C4-2B (cell line): ENCODE data around the gene GID8.

Source experiments
- ZFX ChIP-seq: fragments of 450-650 bp; IDR thresholded peaks from 2 replicates; pipeline ENCODE4 v1.6.1; 2017
- TF ChIP-seq, protein P1 (sequence below): fragments of 450-650 bp; conservative IDR thresholded peaks from 2 replicates; pipeline ENCODE4 v1.5.1; 2017; ENCODE audit warnings: mild to moderate bottlenecking

DNA sequence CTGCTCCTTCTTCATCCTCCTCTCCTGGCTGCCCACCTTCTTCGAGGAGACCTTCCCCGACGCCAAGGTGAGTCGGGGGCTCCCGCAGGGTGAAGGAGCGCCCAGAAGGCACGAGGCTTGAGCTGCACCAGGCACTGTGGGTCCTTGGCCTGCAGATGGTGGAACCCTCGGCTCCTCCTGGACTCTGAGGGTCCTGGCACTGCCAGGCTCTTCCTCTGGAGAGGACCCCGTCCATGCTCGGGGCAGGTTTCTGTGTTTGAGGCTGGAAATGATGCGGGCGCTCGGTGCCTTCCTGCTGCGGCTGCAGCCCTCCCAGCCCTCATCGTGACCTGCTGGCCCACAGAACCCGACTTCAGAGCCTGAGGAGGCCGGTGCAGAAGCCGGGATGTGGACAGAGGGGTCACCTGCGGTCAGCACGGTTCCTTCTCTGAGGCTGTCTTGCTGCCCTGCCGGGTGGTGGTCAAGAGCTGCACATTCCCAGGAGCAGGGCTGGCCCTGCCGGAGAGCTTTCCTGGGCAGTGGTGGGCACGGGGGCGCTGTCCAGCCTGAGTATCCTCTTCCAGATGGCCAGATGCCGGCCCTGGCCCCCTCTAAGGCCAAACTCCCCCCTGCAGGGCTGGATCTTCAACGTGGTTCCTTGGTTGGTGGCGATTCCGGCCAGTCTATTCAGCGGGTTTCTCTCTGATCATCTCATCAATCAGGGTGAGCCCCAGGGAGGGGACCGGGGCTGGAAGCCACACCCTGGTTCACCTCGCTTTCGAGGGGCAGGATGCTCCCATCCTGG, 25.9 kb downstream of the GID8 start:
- TF ChIP-seq, protein P1, sequence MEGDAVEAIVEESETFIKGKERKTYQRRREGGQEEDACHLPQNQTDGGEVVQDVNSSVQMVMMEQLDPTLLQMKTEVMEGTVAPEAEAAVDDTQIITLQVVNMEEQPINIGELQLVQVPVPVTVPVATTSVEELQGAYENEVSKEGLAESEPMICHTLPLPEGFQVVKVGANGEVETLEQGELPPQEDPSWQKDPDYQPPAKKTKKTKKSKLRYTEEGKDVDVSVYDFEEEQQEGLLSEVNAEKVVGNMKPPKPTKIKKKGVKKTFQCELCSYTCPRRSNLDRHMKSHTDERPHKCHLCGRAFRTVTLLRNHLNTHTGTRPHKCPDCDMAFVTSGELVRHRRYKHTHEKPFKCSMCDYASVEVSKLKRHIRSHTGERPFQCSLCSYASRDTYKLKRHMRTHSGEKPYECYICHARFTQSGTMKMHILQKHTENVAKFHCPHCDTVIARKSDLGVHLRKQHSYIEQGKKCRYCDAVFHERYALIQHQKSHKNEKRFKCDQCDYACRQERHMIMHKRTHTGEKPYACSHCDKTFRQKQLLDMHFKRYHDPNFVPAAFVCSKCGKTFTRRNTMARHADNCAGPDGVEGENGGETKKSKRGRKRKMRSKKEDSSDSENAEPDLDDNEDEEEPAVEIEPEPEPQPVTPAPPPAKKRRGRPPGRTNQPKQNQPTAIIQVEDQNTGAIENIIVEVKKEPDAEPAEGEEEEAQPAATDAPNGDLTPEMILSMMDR = no peak
- TF ChIP-seq ZFX = no peak
